Astrocyte (in vitro differentiated cells and primary cell): ENCODE data around the gene SYTL3.

Experiments used
- CTCF ChIP-seq: IDR thresholded peaks from 2 replicates; pipeline ENCODE4 v1.5.1; 2011; ENCODE audit warnings: low read depth, mild to moderate bottlenecking, inconsistent platforms, low read length, moderate library complexity; ENCODE audit not compliant: insufficient read depth
- EZH2 ChIP-seq: IDR thresholded peaks from 2 replicates; pipeline ENCODE4 v1.6.1; 2012; ENCODE audit warnings: mild to moderate bottlenecking, low read length, inconsistent platforms; ENCODE audit not compliant: insufficient read depth

DNA sequence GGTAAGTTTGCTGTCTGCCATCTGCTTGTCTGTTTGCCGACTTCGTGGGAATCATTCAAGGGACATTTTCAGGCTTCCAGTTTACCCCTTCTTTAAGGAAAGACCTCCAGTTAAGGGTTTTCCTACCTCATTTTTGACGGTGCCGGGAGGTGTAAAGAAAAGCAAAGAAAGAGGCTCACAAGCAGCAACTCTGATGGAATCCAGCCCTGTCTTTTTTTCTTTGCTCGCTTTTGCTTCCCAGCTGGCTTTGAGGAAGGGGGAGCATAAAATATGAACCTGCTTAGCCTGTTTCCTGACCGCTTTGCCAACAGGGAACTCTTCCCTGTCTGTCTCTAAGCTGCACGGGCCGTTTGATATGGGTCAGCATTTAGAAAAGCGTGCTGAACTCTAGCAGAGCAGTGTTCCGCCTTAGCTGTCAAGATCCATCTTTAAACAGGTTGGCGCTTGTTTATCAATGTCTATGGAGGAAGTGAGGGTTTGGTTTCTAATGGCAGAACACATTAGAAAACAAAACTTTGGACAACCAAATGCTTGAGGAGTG is 13.8 kb downstream of the SYTL3 start:
- TF ChIP-seq EZH2: no peak
- TF ChIP-seq CTCF: no peak
